Skeletal muscle cell (primary cell): ENCODE data around the gene ATP2A2.
"Not testable (repeated sequence)": the region's sequence is repeated elsewhere in the genome, so short reads cannot be mapped to it uniquely, and the experiment has no call there.

Experiments
- DNase-seq: peaks from one replicate; pipeline ENCODE4 v3.0.0-alpha.2; 2010; ENCODE audit warnings: low read depth
- H3K4me3 ChIP-seq: 2 replicates; pipeline ENCODE4 v1.5.1; 2011; ENCODE audit warnings: low read depth, mild to moderate bottlenecking, control low read depth, low read length, moderate library complexity

ATP2A2 gene

DNA sequence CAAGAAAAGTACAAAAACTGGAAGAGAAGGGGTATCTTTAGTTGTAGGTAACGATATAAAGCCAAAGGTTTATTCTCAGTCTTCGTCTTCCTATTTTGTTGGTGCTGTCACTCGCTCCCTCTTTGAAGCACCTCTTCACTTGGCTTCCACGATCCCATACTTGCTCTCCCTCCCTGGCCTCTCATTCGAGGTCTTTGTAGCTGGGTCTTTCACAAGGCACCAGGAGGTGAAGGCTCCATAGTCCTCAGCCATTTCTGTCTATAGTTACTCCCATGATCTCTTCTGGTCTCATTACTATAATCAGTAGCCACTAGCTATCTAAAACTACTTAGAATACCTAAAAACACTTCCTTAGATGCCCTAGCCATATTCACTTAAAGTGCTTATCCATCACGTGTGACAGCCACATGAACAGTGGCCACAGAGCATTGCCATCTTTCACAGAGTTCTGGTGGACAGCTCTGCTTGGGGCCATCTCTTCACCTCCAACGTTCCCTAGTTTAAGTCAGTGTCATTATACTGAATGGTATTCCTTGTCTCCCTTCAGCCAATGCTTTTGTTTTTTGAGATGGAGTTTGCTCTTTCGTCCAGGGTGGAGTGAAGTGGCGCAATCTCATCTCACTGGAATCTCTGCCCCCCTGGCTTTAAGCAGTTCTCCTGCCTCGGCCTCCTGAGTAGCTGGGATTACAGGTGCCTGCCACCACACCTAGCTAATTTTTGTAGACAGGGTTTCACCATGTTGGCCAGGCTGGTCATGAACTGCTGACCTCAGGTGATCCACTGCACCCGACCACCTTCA, 57.1 kb downstream of the ATP2A2 start:
- no peak overlapping the region for H3K4me3 ChIP-seq
- DNase-seq: no peak

DNA sequence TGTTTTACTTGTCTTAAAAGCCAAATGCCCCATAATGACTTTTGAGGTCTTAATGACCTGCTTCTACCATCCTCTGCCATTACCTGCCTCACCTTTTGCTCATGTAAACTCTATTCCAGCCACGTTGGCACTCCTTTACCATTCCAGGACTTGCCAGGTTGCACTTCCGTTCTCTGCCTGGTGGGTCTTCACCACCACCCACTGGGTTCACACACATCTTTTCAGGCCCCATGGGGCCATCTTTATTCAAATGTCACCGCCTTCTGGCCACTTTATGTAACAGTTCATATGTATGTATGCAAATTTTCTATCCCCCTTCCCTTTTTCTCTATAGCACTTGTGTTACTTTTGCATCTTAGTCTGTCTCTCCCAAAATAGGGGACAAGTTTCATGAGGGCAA, 57.7 kb downstream of the ATP2A2 start:
- H3K4me3 ChIP-seq: no peak overlapping the region
- DNase-seq: no peak

DNA sequence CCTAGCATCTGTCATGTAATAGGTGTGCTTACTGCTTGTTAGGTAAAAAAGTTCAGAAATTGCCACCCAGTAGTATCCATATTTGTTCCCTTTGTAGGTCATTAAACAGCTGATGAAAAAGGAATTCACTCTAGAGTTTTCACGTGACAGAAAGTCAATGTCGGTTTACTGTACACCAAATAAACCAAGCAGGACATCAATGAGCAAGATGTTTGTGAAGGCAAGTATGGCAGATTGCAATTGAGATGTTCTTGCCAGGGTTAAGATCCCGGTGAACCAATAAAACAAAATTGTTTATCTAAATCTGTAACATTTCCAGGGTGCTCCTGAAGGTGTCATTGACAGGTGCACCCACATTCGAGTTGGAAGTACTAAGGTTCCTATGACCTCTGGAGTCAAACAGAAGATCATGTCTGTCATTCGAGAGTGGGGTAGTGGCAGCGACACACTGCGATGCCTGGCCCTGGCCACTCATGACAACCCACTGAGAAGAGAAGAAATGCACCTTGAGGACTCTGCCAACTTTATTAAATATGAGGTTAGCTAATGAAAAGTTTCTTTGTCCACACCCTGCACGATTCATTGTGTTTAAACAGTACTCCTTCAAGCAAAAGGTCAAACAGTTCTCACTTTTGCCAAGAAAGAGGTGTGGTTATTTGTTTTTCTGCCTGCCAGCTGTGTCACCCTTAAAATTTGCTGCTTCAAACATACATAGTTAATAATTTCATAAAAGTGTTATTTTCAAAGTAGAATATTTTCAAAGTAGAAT, 58.3 kb downstream of the ATP2A2 start:
- no peak overlapping the region for H3K4me3 ChIP-seq
- DNase-seq: no peak

DNA sequence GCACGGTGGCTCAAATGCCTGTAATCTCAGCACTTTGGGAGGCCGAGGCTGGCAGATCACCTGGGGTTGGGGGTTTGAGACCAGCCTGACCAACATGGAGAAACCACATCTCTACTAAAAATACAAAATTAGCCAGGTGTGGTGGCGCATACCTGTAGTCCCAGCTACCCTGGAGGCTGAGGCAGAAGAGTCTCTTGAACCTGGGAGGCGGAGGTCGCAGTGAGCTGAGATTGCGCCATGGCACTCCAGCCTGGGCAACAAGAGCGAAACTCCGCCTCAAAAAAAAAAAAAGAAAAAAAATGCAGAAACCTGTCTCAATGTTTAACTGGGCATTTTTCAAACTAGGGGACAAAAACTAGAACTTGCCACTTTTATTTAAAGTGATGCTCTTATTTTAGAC, 59.2 kb downstream of the ATP2A2 start:
- H3K4me3 ChIP-seq, DNase-seq: not testable (repeated sequence)

DNA sequence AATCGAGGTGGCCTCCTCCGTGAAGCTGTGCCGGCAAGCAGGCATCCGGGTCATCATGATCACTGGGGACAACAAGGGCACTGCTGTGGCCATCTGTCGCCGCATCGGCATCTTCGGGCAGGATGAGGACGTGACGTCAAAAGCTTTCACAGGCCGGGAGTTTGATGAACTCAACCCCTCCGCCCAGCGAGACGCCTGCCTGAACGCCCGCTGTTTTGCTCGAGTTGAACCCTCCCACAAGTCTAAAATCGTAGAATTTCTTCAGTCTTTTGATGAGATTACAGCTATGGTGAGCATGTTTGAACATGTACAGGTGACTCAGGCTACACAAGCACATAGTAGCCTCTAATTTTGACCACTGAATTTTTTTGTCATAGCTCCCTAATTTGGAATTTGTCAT, 59.7 kb downstream of the ATP2A2 start:
- no peak overlapping the region for H3K4me3 ChIP-seq
- DNase-seq: no peak

DNA sequence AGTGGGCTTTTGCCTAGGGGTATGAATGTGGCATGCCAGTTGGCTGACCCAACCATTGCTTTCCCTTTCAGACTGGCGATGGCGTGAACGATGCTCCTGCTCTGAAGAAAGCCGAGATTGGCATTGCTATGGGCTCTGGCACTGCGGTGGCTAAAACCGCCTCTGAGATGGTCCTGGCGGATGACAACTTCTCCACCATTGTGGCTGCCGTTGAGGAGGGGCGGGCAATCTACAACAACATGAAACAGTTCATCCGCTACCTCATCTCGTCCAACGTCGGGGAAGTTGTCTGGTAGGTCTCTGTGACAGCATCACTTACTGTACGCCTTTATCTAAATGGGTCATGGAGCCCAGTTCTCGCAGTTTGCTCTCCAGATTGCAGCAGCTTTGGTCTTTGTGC, 61.1 kb downstream of the ATP2A2 start:
- DNase-seq: no peak
- H3K4me3 ChIP-seq: no peak overlapping the region

DNA sequence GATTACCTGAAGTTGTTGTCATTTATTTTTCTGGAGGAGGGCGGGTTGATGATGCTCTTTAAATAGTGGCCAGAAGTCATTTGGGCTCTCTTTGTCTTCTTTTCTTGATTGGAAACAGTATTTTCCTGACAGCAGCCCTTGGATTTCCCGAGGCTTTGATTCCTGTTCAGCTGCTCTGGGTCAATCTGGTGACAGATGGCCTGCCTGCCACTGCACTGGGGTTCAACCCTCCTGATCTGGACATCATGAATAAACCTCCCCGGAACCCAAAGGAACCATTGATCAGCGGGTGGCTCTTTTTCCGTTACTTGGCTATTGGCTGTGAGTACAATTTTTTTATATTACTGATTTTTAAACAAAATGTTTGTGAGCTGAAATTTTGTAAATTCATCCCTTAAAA, 62.1 kb downstream of the ATP2A2 start:
- DNase-seq: no peak

DNA sequence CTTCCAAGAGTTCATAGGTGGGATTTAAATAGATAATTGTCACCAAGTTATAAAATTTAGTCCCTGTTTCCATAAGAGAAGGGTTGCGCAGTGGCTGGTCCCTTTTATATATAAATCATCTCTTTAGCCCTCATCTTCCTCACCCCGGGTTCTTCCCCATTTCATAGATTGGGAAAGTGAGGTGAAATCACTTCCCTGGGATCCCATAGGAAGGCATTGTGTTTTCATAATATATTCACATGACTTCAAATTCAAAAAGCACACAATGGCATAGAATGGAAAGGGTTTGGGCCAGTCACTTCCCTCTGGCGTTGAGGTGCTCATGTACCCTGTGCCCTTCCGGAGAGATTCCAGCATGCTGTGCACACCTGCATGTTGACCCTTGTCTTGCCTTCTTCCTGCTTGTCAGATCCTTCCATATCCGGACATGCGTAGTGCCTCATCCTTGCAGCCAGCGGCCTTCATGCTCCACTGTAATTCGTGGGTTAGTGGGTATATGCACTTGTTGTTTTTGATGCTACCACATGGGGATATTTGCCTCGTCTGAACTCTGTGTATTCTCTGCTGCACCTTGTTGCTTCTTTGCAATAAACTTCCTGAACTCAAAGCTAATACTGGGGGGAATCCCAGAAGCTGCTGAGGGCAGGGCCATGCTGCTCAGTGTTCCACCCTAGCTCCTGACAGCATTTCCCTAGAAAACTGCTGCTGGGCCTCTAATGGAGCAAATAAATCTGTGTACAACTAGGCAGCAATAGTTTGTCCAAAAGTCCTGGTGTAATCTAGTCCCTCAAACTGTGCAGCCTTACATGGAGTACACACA, 62.9 kb downstream of the ATP2A2 start:
- no peak for DNase-seq
- H3K4me3 ChIP-seq: no peak overlapping the region

More for the DNA sequence above, 62.1 kb downstream of the ATP2A2 start:
- H3K4me3 ChIP-seq: no peak overlapping the region

DNA sequence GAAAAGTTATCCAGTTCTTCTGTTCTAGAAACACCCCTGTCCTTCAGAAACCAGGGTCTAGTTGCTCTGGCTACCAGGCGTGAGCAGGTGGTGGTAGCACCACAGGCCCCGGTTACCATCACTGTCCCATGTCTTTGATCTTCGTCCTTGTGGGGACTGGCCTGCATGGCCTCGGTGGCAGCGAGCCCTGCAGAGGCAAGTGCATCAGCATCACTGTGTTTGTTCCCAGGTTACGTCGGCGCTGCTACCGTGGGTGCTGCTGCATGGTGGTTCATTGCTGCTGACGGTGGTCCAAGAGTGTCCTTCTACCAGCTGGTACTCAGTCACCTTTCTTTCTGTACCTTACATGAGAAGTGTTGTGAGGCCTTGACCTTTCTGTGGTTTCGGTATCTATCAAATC, 63.6 kb downstream of the ATP2A2 start:
- no peak overlapping the region for H3K4me3 ChIP-seq
- DNase-seq: no peak

DNA sequence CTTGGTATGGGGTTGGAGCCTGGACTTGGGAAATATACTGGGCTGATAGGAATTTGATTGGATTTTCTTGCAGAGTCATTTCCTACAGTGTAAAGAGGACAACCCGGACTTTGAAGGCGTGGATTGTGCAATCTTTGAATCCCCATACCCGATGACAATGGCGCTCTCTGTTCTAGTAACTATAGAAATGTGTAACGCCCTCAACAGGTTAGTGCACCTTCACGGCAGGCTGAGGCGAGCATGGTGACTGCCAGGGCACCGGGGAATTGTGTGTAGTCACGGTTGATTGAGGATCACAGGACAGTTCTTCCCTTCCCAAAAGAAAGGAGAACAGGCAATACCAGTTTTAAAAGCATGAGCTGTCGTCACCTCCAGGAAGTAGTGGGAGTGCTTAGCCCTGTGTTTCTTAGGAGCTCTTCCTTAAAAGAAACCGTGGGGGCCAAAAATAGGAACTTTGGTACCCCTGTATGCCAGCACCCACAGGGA, 64.2 kb downstream of the ATP2A2 start:
- DNase-seq: no peak

DNA sequence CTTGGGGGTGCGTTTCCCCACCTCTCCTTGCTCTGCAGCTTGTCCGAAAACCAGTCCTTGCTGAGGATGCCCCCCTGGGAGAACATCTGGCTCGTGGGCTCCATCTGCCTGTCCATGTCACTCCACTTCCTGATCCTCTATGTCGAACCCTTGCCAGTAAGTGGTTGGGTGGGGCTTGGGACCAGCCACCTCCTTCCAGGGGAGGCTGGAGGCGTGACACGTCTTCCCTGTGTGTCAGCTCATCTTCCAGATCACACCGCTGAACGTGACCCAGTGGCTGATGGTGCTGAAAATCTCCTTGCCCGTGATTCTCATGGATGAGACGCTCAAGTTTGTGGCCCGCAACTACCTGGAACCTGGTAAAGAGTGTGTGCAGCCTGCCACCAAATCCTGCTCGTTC, 64.9 kb downstream of the ATP2A2 start:
- no peak overlapping the region for H3K4me3 ChIP-seq
- DNase-seq: no peak

More for the DNA sequence above, 64.2 kb downstream of the ATP2A2 start:
- no peak overlapping the region for H3K4me3 ChIP-seq

DNA sequence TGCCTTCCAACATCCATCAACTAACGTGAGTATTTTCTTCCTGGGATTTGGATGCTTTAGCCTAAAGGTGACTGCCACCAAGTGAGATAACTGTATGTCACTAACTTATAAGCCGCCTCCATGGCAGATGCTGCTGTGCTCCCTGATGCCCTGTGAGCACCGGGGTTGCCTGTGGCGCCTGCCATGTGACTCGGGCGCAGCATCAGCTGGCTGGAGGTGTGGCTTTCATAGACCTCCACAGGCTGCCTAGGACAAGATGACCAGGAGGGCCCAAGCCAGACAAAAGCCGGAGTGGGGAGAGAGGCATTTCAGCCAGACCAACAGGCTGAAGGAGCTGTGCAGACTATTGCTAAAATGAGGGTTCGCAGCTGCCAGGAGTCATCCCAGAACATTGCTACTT, 66.7 kb downstream of the ATP2A2 start:
- no peak for DNase-seq
- no peak overlapping the region for H3K4me3 ChIP-seq

DNA sequence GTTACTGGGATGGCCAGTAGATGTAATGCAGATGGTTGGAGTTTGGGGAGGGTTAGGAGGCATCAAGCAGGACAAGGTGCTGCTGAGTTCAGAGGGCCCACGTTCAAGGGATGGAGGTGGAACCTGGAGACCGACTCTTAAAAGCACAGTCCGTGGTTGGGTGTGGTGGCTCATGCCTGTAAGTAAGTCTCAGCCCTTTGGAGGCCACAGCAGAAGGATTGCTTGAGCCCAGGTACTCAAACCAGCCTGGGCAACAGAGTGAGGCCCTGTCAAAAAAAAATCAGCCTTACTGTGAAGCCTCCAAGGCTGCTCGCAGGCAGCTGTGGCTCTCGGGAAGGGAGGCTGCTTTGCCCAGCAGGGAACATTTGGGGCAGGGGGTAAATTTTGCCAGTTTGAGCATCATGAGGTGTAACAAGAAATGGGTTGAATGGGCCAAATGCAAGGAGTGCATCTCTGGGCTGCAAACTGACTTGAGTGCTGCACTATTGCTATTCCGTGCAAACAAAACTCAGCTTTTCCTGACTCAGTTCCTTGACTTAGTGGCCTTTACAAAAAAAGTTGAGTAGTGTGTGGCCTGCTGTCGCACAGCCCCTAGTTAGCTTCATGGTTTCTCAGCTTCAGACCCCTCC, 67.5 kb downstream of the ATP2A2 start:
- no peak overlapping the region for H3K4me3 ChIP-seq
- no peak for DNase-seq

DNA sequence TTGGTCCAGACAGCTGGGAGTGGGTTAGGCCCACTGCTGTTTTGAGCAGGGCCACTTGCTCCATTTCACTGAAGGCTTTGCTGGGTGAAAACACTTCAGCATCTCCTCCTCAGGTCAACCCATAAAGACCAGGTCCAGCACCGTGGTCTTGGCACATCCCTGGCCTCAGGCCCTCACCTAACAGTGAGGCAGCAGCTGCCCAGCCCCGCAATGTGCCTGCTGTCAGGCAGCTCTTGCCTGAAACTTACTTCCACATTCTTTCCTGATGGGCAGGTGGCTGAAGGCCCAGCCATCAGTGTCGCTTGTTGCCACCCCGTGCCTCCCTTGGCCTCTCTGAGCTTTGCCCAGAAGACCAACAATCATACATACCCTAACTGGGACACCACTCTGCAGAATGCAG, 68.0 kb downstream of the ATP2A2 start:
- no peak for DNase-seq
- H3K4me3 ChIP-seq: no peak overlapping the region

DNA sequence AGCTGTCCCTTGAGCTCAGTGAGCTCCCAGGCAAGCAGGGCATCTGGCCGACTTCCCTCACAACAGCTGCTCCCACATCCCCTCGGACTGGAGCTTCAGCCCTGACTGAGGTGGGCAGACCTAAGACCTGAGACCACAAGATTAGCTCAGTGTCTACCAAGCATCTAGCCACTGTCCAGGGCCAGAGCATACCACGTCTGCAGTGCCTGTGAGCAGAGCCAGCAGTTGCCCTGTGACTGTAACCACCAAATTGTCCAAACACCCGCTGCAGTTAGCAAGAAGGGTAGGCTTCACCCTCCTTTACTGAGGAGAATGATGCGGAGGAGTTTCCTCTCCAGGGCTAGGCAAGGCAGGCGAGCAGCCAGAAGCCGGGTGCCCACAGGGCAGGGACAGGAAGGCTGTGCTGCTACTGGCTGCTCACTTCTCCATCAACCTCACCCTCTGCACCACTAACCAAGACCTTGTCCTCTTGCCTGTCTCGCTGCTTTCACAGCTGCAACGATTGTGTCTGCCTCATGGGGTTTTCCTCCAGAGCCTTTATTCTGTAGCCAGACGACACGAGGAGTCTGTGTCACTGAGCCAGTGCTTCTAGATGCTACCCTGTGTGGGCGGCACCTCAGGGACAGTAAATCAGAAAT, 68.6 kb downstream of the ATP2A2 start:
- DNase-seq: no peak
- H3K4me3 ChIP-seq: no peak overlapping the region

DNA sequence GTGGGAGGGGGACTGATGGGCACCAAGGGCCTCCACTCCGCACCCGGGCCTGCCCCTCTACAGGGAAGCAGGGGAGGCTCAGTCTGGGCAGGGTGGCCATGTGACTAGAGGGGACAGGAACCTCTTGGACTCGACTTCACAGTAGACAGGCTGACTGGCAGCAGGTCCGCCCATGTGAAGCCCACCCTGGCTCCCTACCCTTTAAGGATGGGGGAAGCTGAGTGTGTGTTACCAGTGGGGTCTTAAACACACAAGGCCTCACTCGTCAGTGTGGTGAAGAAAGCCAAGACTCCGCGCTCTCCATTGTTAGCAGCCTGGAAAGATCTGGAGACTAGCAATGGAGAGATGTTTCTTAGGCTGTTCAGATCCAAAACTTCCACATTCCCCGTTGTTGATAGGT, 70.1 kb downstream of the ATP2A2 start:
- DNase-seq: no peak
- no peak overlapping the region for H3K4me3 ChIP-seq

DNA sequence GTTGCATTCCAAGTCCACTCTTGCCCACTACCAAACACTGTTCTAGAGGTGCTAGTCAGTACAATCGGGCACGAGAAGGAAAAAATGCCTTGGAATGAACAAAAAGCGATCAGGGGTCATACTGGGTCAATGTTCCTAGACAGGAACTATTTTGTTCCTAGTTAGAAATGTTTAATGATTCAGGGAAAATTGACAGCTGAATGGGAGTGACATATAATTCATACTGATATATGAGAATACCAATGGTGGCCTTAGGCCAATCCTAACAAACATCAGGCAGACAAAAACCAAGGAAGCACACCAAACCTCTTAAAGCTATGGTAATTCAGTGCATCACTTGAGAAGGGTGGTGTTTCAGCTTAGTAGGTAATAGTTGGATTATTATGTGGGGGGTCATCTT, 71.4 kb downstream of the ATP2A2 start:
- no peak for DNase-seq
- H3K4me3 ChIP-seq: no peak overlapping the region

DNA sequence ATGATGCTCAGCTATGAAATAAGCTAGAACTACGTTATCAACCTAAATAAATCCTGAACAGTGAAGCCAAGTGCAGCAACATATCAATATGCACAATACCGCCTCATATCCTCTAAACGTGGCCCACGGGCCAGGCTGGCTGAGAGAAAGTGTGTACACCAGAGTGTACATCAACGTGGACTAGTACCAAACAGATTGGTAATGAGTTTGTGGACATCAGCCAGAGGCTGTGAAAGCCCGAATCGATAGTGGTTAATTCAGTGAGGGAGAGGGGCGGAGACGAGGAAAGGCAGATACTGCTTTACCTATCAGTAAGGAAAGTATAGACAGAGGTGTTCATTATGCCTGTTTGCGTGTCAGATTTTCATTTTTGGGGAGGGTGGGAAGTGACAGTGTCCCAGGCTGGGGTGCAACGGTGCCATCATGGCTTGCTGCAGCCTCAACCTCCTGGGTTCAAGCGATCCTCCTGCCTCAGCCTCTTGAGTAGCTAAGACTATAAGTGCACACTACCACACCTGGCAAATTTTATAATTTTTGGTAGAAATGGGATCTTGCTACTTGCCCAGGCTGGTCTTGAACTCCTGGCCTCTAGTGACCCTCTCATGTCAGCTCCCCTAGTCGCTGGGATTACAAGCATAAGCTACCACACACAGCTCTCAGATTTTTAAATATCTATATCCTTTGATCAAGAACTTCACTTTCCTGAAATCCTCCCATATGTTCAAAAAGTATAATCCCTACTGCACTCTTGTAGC, 72.3 kb downstream of the ATP2A2 start:
- DNase-seq: no peak

More for the DNA sequence above, 72.3 kb downstream of the ATP2A2 start:
- no peak overlapping the region for H3K4me3 ChIP-seq
